Stimulated activated CD4-positive, alpha-beta T cell treated with anti-CD3 and anti-CD28 coated beads, Interleukin-4, amount 100 ng/mL, for 48 hours (primary cell): ENCODE measurements around the gene SERPINB1.

Experiments
- DNase-seq, 2 donors: peaks; one replicate each; pipeline ENCODE4 v3.0.0-alpha.2; 2020; ENCODE audit warnings: low read depth in 2 of 2

The SERPINB1 gene

DNA sequence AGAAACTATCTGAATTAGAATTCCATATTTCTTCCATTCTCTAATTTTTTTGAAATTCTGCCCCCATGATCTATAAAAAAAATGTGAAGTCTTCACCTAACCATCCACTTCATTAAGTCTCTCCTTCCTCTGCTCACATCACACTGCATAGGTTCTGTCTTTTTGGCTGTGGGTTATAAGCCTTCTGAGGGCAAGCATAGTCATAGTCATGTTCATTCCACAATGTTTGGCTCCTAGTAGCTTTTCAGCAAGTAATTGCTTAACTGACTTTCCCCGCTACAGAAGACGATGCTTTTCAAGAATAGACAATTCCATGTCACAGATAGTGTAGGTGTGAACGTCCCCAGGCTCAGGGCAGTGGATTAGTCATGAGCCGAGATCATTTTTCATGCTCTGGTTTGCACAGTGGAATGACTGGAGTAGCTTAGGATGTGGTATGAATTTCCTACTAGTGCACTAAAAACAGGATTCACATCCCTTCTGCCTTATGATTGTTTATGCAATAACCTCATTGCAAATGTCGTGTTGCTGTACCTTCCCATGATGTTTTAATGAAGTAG, 47.4 kb downstream of the SERPINB1 start:
- no peak for DNase-seq

DNA sequence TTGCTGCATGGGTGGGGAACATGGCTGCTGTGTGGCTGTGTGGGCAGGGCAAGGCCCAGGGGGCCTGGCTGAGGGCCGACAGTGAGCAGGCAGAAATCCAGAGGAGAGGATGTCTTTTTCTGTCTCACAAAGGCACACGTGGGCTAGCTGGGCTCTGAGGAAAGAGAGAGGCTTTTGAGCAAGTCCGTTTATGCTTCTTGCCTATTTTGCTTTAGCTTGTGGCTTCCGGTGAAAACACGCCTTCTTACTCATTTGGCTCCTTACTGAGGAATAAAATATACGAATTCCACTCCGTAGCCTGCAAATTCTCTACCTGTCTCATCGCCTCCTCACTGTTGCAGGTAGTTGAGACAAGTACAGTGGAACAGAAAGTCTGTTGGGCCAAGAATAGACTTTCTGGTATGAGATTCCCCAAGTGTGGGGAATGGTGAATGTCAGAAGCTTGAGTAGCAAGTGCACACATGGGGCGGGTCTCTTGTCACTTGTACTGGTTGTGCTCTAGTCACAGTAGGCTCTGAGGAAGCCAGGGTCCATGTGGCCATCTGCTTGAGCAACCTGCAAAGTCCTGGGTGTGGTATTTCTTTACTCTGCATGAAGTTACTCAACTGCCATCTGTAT, 48.0 kb downstream of the SERPINB1 start:
- DNase-seq: peak in 1 of 2 donors; percentile 21

DNA sequence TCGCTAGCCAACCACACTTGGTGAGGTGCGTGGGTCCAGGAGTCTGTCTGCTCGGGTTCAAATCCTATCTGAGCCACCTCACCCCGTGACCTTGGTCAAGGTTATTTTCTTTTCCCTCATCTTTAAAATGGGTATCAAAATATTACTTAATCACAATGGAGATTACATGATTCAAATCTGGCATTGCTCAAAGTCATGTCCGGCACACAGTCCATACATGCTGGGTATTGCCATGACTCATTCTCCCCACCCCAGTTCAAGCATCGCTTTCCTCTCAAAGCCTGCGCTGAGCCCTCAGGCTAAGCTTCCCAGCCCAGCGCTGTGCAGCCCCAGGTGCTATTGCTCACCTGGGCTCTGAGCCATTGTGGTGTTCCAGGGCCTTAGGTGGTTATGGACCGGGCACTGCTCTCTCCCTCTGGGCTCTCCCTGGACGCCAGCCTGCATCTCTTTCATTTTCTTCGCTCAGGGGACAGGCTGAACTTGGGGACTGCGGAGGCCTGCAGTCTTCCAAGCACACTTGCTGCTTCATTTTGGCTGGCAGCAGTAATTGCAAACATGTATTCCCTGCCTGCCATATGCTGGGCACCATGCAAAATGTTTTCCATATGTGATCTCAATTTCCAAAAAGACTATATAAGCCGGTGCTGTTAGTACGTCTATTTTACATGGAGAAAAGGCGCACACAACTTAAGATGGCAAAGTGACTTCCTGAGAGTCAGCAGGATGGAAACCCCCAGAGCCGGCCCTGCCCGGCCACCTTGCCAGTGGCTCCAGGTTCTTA, 49.1 kb downstream of the SERPINB1 start:
- no peak for DNase-seq

DNA sequence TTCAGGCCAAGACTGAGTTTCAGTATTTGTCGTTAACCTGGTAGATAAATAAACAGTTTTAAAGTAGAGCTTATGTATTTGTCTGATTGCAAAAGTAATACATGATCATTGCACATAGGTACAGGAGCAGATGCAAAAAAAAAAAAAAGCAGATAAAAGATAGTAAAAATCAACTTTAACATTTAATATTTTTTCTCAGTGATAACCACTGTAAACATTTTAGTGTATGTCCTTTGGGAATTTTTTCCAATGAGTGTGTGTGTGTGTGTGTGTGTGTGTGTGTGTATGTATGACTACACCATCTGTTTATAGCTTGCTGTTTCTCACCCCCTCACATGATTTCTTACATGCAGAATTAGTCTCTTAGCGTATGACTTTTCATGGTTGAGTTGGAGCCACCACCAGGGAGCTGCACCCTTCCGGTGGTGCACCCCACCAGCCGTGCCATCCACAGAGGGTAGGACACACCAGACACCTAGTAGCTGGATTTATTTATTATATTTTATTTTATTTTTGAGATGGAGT, 50.2 kb downstream of the SERPINB1 start:
- no peak for DNase-seq

DNA sequence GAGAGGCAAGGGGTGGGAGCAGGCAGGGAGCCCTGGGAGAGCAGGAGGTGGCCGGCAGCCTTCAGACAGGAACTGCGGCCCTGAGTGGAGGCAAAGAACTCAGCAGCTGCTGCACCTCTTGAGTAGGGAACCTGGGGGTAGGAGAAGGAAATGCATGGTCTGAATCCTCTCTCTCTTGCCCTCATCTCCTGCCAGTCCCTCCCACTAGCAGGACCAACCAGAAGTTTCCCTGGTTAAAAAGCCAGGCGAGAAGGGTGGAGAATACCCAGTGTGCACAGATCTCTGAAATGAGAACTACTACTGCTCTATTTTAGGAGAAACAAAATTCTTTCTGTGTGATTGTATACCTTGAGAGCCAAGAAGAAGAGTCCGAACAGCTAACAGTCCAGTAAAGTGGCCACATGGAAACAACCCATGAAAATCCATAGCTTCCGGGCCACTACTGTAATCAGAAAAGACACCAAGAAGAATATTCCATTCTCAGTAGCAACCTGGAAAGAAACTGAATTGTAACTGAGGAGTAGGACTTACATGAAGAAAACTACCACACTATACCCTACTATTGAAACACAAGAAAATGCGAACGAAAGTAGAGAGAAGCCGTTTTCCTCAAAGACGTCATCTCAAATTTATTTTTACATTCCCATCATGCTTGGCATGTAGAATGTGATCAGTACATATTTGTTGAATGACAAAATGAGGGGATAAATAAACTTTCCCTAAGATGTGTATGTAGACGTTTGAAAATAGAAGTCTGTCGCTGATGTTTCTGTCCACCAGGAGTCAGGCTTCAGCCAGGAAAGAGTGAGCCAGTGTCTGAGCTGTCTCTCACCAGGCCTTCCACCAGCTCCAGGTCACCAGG, 50.8 kb downstream of the SERPINB1 start:
- peak; percentile 45 to 46 for DNase-seq

DNA sequence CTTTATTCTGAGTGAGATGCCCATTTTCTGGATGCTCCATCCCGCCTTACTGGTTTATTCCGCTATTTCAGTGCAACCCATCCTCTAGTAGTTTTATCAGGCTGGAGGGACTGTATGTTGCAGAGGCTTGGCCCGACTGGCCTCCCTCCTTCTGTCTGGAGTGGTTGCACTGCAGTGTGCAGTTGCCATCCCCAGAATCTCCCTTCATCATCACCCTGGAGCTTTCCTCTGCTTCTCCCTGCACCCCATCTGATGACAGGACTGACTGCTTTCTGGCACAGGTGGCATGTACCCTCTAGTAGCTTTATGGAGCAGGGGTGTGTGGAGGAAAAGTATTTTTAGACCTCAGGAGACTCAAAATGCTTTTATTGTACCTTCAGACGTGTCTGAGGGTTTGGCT, 55.4 kb downstream of the SERPINB1 start:
- no peak for DNase-seq

DNA sequence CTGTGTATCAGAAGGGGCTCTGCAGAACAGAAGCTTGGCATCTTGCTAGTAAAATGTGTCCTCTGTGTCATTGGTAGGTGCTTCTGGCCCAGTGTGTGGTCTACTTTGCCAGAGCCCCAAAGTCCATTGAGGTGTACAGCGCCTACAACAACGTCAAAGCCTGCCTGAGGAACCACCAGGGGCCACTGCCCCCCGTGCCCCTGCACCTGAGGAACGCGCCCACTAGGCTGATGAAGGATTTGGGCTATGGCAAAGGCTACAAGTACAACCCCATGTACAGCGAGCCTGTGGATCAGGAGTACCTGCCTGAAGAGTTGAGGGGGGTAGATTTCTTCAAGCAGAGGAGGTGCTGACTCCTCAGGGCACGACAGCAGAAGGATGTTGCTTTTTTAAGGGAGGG, 56.7 kb downstream of the SERPINB1 start:
- no peak for DNase-seq

DNA sequence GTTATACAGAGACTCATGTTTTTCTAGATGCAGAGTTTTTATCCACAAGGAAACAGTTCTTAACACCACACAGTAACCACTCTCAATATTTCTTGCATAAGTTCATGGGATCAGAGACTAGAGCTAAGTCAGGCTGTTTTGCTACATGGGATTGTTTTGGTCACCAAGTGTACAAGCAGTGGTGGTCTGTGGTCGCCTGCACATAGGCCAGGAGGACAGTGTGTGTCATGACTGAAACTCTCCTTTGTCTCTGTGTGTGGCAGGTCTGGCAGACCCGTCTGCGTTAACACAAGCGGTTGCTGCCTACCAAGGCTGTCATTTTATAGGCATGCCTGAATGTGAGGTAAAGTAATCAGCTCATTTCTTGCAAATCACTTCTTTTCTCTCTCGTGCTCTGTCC, 57.6 kb downstream of the SERPINB1 start:
- no peak for DNase-seq

DNA sequence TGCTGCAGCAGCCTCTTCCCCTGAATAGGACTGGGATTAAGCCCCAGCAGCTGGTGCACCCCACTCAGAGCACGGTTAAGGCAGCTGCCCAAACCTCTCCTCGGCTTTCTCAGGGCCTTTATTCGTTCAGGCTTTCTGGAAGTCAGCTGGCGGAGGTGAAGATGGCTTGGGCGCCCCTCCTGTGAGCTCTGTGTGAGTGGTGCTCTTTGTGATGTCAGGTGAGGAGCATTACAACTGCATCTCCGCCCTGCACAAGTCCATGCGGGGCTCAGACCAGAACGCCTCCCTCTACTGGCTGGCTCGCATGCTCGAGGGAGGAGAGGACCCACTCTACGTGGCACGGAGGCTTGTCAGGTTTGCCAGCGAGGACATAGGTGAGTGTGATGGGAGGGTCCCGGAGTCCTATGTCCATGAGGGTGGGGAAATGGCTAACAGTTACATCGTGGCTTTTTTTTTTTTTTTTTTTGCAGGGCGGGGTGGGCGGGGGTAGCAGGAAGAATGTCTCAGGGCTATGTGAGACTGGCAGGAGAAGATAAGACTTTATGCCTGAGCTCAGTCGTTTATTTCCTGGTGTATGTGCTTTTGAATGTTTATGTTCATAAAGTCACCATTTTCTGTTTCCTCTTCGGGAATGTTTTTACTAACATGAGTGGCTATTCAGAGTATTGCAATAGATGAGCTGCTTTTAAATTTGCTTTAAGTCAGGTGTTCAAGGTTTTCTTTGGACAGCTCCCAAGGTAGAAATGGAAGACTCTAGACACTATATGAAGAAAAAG, 58.3 kb downstream of the SERPINB1 start:
- DNase-seq: no peak

DNA sequence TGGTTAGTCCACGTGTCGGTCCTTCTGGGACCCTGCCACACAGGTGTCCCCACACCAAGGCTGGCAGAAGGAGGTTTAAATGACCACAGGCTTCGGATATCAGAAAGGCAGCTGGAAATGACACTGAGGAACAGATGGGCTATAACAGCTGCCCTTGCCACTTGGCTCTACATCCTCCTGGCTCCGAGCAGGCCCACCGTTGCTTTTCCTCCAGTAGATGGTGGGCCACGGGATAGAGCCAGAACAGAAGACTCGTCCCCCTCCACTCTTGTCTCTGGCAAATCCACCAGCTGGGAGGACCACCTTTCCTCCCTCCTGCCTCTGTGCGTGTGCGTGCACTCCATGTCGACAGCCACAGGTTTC, 58.9 kb downstream of the SERPINB1 start:
- DNase-seq: no peak

DNA sequence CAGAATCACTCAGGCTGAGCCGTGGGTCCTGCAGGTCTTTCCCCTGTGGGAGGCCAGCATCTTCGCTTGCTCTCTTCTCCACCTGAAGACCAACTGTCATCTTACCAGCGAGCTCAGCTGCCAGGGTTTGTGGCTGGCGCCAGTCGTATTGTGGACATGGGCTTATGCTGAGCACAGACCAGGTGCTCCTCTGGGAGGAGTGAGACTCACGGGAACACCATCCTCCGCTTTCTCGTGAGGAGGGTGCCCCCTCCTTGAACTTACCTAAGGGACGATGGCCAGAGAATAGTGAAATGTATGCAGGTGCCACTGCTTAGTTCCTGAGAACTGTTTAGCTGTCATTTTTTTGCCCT, 59.3 kb downstream of the SERPINB1 start:
- no peak for DNase-seq
